DND-41 (cell line): ENCODE results near the gene MDK.

Experiments used
- ATAC-seq: fragments of 200-7000 bp; cut with Tn5 transposase; 3 replicates; pipeline ENCODE4 v1.9.1; 2021; ENCODE audit warnings: low read depth; ENCODE audit not compliant: insufficient read depth
- DNase-seq: peaks from one replicate; pipeline ENCODE4 v3.0.0-alpha.2; 2020
- H2AFZ ChIP-seq: 2 replicates; pipeline ENCODE4 v1.6.0; 2012; ENCODE audit warnings: low read depth, low read length
- H3K27ac ChIP-seq: 2 replicates; pipeline ENCODE4 v1.5.1; 2012; ENCODE audit warnings: low read length, inconsistent platforms
- H3K27me3 ChIP-seq: fragments of 200-600 bp; sonication (generic); 2 replicates; pipeline ENCODE4 v1.6.0; 2012; ENCODE audit warnings: low read length, mild to moderate bottlenecking, inconsistent platforms; ENCODE audit not compliant: insufficient read depth, poor library complexity
- H3K36me3 ChIP-seq: 2 replicates; pipeline ENCODE4 v1.5.1; 2012; ENCODE audit warnings: low read length, inconsistent platforms; ENCODE audit not compliant: insufficient read depth
- H3K4me1 ChIP-seq: 2 replicates; pipeline ENCODE4 v1.5.1; 2012; ENCODE audit warnings: mild to moderate bottlenecking, low read length; ENCODE audit not compliant: insufficient read depth
- H3K4me2 ChIP-seq: 2 replicates; pipeline ENCODE4 v1.6.0; 2012; ENCODE audit warnings: mild to moderate bottlenecking, moderate library complexity, low read length, inconsistent platforms; ENCODE audit not compliant: insufficient read depth
- H3K4me3 ChIP-seq, 2 experiments: fragments of 200-600 bp in 1 of 2; shearing (Covaris generic) in 1 of 2; 2 replicates each; pipeline ENCODE4 v1.5.1; 2012 to 2016; ENCODE audit warnings: inconsistent platforms in 2 of 2, low read length in 2 of 2, mild to moderate bottlenecking in 2 of 2, low read depth in 1 of 2, moderate library complexity in 1 of 2
- H3K79me2 ChIP-seq: 2 replicates; pipeline ENCODE4 v1.6.0; 2012; ENCODE audit warnings: low read length, inconsistent platforms; ENCODE audit not compliant: insufficient read depth
- H3K9ac ChIP-seq: 2 replicates; pipeline ENCODE4 v1.6.0; 2012; ENCODE audit warnings: low read depth, mild to moderate bottlenecking, inconsistent platforms, low read length, moderate library complexity
- H3K9me3 ChIP-seq: 2 replicates; pipeline ENCODE4 v1.5.1; 2012; ENCODE audit warnings: low read length, moderate library complexity, mild to moderate bottlenecking, inconsistent platforms; ENCODE audit not compliant: insufficient read depth, severe bottlenecking
- H4K20me1 ChIP-seq: 2 replicates; pipeline ENCODE4 v1.6.0; 2012; ENCODE audit warnings: low read length; ENCODE audit not compliant: insufficient read depth
- CTCF ChIP-seq: IDR thresholded peaks from 2 replicates; pipeline ENCODE4 v1.5.1; 2012; ENCODE audit warnings: borderline replicate concordance, low read length, moderate library complexity, mild to moderate bottlenecking; ENCODE audit not compliant: poor library complexity, severe bottlenecking; ENCODE audit errors: extremely low read depth
- EZH2 ChIP-seq: IDR thresholded peaks from 3 replicates; pipeline ENCODE4 v1.6.1; 2012; ENCODE audit warnings: borderline replicate concordance, low read depth, mild to moderate bottlenecking, moderate library complexity, low read length, inconsistent platforms; ENCODE audit not compliant: severe bottlenecking

MDK gene

GRCh38 chr11:46414466-46414796 lies 33.0 kb downstream of the MDK start:
- no peak overlapping the region; the same call in 1 of the 2 replicates for H3K27ac ChIP-seq
- DNase-seq, result peak; percentile 76

GRCh38 chr11:46414879-46415278 lies 33.4 kb downstream of the MDK start:
- ATAC-seq (peak; percentile 5; the same call in 1 of the 3 replicates), DNase-seq (no peak)
- TF ChIP-seq CTCF (no peak), EZH2 (no peak)
- Histone ChIP-seq H3K4me2 (no peak overlapping the region), H3K9ac (no peak overlapping the region), H4K20me1 (peaks cover 3% of the 10 kb centered on the region; the same call in 1 of the 2 replicates), H3K79me2 (no peaks in the 10 kb centered on the region), H3K9me3 (no peaks in the 10 kb centered on the region), H2AFZ (no peak overlapping the region), H3K27me3 (no peaks in the 10 kb centered on the region), H3K36me3 (peaks cover 78% of the 10 kb centered on the region), H3K27ac (peak overlapping the region; percentile 10; the same call in 1 of the 2 replicates), H3K4me3 (no peak overlapping the region), H3K4me1 (peaks cover 32% of the 10 kb centered on the region)

More at GRCh38 chr11:46414466-46414796, 33.0 kb downstream of the MDK start:
- Histone ChIP-seq H3K4me2 (no peak overlapping the region), H3K9ac (no peak overlapping the region), H3K4me1 (peaks cover 32% of the 10 kb centered on the region), H2AFZ (no peak overlapping the region), H3K79me2 (no peaks in the 10 kb centered on the region), H3K27me3 (no peaks in the 10 kb centered on the region), H3K4me3 (no peak overlapping the region), H3K9me3 (no peaks in the 10 kb centered on the region), H3K36me3 (peaks cover 79% of the 10 kb centered on the region), H4K20me1 (peaks cover 3% of the 10 kb centered on the region; the same call in 1 of the 2 replicates)
- TF ChIP-seq EZH2 (no peak), CTCF (no peak)
- peak; percentile 78 for ATAC-seq

- H3K4me1 ChIP-seq, result peaks cover 32% of the 10 kb centered on the region
- no peak overlapping the region for H3K4me3 ChIP-seq
- H3K27me3 ChIP-seq, result no peaks in the 10 kb centered on the region
- no peak for ATAC-seq
- H3K27ac ChIP-seq, result no peak overlapping the region
- DNase-seq, result no peak
- peaks cover 89% of the 10 kb centered on the region for H3K36me3 ChIP-seq
- H3K79me2 ChIP-seq, result no peaks in the 10 kb centered on the region
- no peak overlapping the region for H3K4me2 ChIP-seq
- H2AFZ ChIP-seq, result no peak overlapping the region
- TF ChIP-seq CTCF (no peak), EZH2 (no peak)
- peaks cover 3% of the 10 kb centered on the region; the same call in 1 of the 2 replicates for H4K20me1 ChIP-seq
- H3K9me3 ChIP-seq, result no peaks in the 10 kb centered on the region
- no peak overlapping the region for H3K9ac ChIP-seq
Measured at GRCh38 chr11:46417711-46418110, 36.2 kb downstream of the MDK start.

- Histone ChIP-seq H3K79me2 (no peaks in the 10 kb centered on the region), H3K9ac (no peak overlapping the region), H3K27ac (no peak overlapping the region), H3K4me2 (no peak overlapping the region), H3K9me3 (no peaks in the 10 kb centered on the region), H3K4me3 (no peak overlapping the region), H4K20me1 (peaks cover 3% of the 10 kb centered on the region; the same call in 1 of the 2 replicates), H3K27me3 (no peaks in the 10 kb centered on the region), H3K4me1 (peaks cover 29% of the 10 kb centered on the region), H2AFZ (no peak overlapping the region), H3K36me3 (peaks cover 84% of the 10 kb centered on the region)
- no peak for TF ChIP-seq EZH2
- no peak for TF ChIP-seq CTCF
- DNase-seq (no peak), ATAC-seq (no peak)
Measured at GRCh38 chr11:46418751-46419150, 37.3 kb downstream of the MDK start.
